NCI-H345 (cell line): ENCODE data around the gene GLT8D1.
A peak's percentile ranks its signal among the peaks of the same experiment; 100 is the strongest.
"Not testable (repeated sequence)": the region's sequence is repeated elsewhere in the genome, so short reads cannot be mapped to it uniquely, and the experiment has no call there.

Experiments used
- DNase-seq: peaks from one replicate; lab custom pipeline; 2025; lab: John Stamatoyannopoulos, UW

The GLT8D1 gene, protein sequence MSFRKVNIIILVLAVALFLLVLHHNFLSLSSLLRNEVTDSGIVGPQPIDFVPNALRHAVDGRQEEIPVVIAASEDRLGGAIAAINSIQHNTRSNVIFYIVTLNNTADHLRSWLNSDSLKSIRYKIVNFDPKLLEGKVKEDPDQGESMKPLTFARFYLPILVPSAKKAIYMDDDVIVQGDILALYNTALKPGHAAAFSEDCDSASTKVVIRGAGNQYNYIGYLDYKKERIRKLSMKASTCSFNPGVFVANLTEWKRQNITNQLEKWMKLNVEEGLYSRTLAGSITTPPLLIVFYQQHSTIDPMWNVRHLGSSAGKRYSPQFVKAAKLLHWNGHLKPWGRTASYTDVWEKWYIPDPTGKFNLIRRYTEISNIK

DNA sequence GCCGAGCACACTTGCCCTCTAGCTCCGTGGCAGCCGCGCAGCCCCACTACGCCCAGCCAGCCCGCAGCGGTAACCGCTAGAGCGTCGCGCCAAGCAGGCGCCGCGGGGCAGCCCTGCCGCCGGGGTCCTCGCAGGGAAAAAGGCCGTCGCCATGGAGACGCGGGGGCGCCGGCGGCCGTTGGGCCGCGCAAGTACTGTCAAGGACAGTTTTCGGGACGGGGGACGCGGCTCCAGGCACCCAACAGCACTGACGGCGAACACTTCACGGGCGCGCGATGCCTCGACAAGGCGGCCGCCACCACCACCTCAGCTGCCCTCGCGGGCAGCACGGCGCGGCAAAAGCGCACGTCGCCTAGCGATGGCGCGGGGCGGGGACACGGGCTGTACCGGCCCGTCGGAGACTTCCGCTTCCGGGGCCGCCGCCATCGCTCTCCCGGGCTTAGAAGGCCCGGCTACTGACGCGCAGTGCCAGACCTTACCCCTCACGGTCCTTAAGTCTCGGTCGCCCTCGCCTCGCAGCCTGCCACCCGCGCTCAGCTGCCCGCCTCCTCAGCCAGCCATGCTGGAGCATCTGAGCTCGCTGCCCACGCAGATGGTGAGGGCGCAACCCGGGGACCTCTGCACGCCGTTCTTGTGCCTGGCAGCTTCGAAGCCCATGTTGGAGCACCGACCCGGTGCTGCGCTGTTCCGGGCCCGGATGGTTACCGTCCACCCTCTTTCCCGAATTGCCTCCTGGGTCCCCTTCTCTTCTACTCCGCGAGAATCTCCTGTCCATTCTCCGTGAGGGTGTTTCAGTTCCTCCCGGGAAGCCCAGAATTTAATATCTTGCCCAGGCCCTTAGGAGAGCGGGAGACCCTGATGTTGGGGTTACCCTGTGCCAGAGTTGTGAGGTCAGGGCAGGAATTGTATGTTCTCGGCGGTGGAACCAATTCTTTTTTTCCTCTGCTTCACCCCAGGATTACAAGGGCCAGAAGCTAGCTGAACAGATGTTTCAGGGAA, at the start of gene GLT8D1, which contains the start of gene SPCS1:
GLT8D1 (minus strand) TSS at position 104 of the 999 bp plus-strand sequence. CDS start 5,331 bp downstream, outside the sequence.
SPCS1 (plus strand) TSS at position 419 of the 999 bp plus-strand sequence; CDS start at position 560, 141 bp downstream.
- DNase-seq, result peak; percentile 76

GRCh38 chr3:52754373-52754772, 48.8 kb upstream of the GLT8D1 start:
- DNase-seq, result no peak

DNA sequence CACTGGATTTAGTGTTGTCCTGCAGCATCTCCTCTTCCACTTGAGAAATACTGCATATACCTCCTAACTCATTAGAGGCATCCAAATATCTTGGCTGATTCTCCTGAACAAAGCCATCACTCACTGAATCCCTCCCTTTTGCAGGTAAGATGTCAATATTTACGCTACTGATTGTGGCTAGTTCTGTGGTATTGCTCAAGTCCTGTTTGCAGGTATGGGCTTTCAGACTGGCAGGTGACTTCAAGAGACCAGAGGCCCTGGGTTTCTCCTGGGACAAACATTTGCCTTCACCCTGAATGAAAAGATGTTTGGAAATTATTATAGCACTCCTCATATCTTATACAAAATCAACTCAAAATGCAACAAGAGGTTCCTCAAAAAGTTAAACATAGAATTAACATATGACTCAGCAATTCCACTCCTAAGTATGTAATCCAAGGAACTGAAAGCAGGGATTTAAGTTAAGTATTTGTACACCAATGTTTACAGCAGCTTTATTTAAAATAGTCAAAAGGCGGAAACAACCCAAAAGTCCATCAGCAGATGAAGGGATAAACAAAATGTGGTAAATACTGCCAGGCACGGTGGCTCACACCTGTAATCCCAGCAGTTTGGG, 46.6 kb upstream of the GLT8D1 start:
- no peak for DNase-seq

- no peak for DNase-seq
These were observed 38.1 kb upstream of the GLT8D1 start for GRCh38 chr3:52743721-52744120.

- DNase-seq, result no peak
These were observed 37.6 kb upstream of the GLT8D1 start for GRCh38 chr3:52743152-52743551.

DNA sequence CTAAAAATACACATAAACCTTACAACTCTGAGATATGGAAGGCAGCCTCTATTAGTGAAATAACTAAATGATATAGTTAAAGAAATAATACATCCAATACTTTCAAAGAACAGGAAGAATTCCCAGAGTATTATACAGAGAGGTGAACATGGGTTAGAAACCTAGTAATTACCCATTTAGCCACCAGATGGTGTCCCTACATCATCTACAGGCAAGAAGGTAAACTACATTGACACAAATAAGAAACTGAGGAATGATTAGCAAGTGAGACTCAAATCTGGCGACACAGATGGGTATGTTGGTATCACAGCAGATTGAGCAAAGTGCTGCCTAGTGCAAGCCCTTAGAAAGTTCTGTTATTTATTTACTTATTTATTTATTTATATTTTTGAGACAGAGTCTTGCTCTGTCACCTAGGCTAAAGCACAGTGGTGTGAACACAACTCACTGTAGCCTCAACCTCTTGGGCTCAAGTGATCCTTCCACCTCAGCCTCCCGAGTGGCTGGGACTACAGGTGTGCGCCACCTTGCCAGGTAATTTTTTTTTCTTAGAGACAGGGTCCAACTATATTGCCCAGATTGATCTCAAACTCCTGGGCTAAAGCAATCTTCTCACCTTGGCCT, 36.9 kb upstream of the GLT8D1 start:
- DNase-seq, result peak; percentile 1

DNA sequence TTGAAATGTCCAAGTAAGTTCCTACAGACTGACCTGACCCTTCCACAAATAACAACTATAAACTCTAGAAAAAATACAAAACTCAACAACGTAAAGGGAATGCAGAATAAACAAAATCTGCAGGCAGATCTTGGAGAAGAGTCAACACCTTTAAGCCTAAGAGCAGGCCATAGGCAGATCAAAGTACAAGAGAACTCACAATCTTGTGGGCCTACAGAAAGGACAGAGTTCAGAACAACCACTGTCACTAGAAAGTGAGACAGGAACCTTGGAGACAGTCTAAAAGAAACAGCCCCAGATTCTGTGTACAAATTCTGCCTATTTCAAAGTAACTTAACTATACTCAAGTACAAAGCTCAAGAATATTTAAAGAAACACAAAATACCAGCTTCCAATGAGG, 34.1 kb upstream of the GLT8D1 start:
- no peak for DNase-seq

DNA sequence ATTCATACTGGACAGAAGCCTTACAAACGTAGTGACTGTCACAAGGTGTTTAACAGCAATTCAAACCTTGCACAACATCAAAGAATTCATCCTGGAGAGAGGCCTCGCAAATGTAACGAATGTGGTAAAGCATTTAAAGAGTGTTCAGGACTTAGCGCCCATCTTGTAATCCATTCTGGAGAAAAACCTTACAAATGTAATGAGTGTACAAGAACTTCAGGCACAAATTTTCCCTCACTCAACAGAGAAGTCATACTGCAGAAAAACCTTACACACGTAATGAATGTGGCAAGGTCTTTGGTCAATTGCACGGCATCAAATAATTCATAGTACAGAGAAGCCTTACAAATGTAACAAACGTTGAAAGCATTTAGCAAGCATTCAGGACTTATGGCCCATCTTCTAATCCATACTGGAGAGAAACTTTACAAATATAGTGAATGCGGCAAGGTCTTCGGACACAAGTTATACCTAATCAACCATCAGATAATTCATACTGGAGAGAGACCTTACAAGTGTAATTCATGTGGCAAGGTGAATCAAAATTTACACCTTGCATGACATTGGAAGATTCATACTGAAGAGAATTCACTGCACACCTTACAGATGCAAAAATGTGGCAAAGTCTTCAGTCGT, 27.8 kb upstream of the GLT8D1 start:
- DNase-seq, result no peak

- no peak for DNase-seq
These were observed 26.0 kb upstream of the GLT8D1 start for GRCh38 chr3:52731590-52731989.

GRCh38 chr3:52730681-52731080, 25.1 kb upstream of the GLT8D1 start:
- no peak for DNase-seq

GRCh38 chr3:52728753-52729152, 23.2 kb upstream of the GLT8D1 start:
- DNase-seq, result not testable (repeated sequence)

- no peak for DNase-seq
These were observed 18.9 kb upstream of the GLT8D1 start for GRCh38 chr3:52724511-52724910.

- DNase-seq, result no peak
These were observed 18.3 kb upstream of the GLT8D1 start for GRCh38 chr3:52723935-52724334.

DNA sequence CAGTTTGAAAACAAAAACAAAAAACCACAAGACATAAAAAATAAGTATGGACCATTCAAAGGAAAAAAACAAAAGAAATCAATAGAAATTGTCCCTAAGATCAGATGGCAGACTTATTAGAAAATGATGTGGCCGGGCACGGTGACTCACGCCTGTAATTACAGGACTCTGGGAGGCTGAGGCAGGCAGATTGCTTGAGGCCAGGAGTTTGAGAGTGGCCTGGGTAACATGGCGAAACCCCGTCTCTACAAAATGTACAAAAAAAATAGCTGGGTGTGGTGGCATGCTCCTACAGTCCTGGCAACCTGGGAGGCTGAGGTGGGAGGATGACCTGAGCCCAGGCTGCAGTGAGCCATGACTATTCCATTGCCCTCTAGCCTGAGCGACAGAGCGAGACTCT, 16.9 kb upstream of the GLT8D1 start:
- DNase-seq, result no peak

DNA sequence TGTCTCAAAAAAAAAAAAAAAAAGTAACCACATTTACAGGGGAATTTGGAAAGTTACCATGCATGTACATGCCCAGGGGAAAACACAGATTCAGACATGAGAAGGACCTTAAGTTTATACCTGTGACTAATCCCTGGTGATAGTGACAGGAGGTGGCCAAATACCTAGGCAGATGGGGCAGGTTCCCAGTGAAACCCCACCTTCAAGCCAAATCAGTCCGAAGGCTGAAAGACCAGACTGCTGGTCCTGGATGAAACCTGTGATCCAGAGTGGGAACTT, 16.1 kb upstream of the GLT8D1 start:
- DNase-seq, result no peak

- no peak for DNase-seq
These were observed 15.6 kb upstream of the GLT8D1 start for GRCh38 chr3:52721002-52721729.

- no peak for DNase-seq
These were observed 14.0 kb upstream of the GLT8D1 start for GRCh38 chr3:52719618-52720017.

DNA sequence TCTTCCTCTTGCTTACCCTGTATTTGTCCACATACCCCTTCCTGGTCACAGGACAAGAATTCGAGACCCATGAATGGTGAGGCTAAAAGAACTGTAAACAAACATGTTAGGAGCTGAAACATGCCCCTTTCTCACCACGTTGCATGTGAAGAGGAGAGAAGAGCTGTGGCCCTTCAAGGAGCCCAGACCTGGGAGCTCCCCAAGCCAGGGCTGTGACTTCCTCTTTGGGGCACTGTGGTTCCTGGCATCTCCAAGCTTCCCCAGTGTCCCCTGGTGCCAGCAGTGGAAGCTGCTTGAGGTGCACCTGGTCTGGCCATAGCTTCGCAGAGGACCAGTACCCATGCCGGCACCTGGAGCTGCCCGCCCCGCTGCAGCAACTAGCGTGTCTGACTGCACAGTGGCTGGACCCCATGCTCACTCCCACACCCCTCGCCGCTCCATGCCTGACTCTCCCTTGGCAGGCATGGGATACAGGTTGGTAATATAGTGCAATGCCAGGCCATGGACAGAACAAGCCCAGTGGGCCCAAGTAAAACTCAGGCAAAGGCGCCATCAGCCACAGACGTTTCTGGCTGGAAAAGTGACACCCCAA, 10.2 kb upstream of the GLT8D1 start:
- DNase-seq, result no peak

- DNase-seq, result no peak
These were observed 9.0 kb upstream of the GLT8D1 start for GRCh38 chr3:52714335-52715302.
